Glutamatergic neuron (in vitro differentiated cells): ENCODE results near the gene ANKRD63. TPM values are rescaled to one million over a fixed set of nuclear protein-coding genes. Genes with fewer than 3 reads are reported as not detected.

ENCODE experiments used
- DNase-seq: peaks from one replicate; pipeline ENCODE4 v3.0.0; 2022
- H3K27ac Mint-ChIP-seq: one replicate; pipeline ENCODE4 v1.8.0; 2020; ENCODE audit warnings: mild to moderate bottlenecking, mixed read lengths, inconsistent platforms; ENCODE audit not compliant: unreplicated experiment
- H3K27me3 Mint-ChIP-seq: one replicate; pipeline ENCODE4 v1.8.0; 2020; ENCODE audit warnings: mild to moderate bottlenecking, moderate library complexity, mixed read lengths, inconsistent platforms; ENCODE audit not compliant: unreplicated experiment
- H3K36me3 Mint-ChIP-seq: one replicate; pipeline ENCODE4 v1.8.0; 2020; ENCODE audit warnings: mild to moderate bottlenecking, mixed read lengths, inconsistent platforms; ENCODE audit not compliant: unreplicated experiment
- H3K4me1 Mint-ChIP-seq: one replicate; pipeline ENCODE4 v1.8.0; 2020; ENCODE audit warnings: mild to moderate bottlenecking, low read depth, mixed read lengths, inconsistent platforms; ENCODE audit not compliant: unreplicated experiment
- H3K4me3 Mint-ChIP-seq: one replicate; pipeline ENCODE4 v1.8.0; 2020; ENCODE audit warnings: mild to moderate bottlenecking, mixed read lengths, inconsistent platforms; ENCODE audit not compliant: unreplicated experiment
- H3K9me3 Mint-ChIP-seq: one replicate; pipeline ENCODE4 v1.8.0; 2020; ENCODE audit warnings: mild to moderate bottlenecking, moderate library complexity, mixed read lengths, inconsistent platforms; ENCODE audit not compliant: unreplicated experiment
- CTCF ChIP-seq: fragments of 200-600 bp; sonication (generic); IDR thresholded peaks from one replicate; pipeline ENCODE4 v1.5.0; 2021; ENCODE audit not compliant: partially characterized antibody, unreplicated experiment
- total RNA-seq: library from RNA; stranded (reverse); fragmentation: NEBNext Ultra II Directional; extraction: Animal tissue kit (Norgen Biotek cat#: 25700); gene quantifications from one replicate; pipeline ENCODE4 v1.2.1, GENCODE V29; 2021; ENCODE audit not compliant: unreplicated experiment

ANKRD63 gene
- total RNA-seq, 1 donor from 2014 or later, result not detected

- Mint-ChIP-seq H3K27me3 (peaks cover 10% of the 10 kb centered on the region), H3K4me3 (no peak overlapping the region), H3K27ac (no peak overlapping the region), H3K9me3 (peaks cover 6% of the 10 kb centered on the region), H3K36me3 (peaks cover 8% of the 10 kb centered on the region), H3K4me1 (peaks cover 2% of the 10 kb centered on the region)
- no peak for TF ChIP-seq CTCF
- DNase-seq, result no peak
These were observed 13.2 kb upstream of the ANKRD63 start for GRCh38 chr15:40295877-40296560.

- peaks cover 12% of the 10 kb centered on the region for H3K27me3 Mint-ChIP-seq
- peaks cover 3% of the 10 kb centered on the region for H3K4me1 Mint-ChIP-seq
- peaks cover 8% of the 10 kb centered on the region for H3K36me3 Mint-ChIP-seq
- no peak overlapping the region for H3K27ac Mint-ChIP-seq
- peaks cover 6% of the 10 kb centered on the region for H3K9me3 Mint-ChIP-seq
- no peak overlapping the region for H3K4me3 Mint-ChIP-seq
- no peak for DNase-seq
- TF ChIP-seq CTCF, result no peak
These were observed 12.4 kb upstream of the ANKRD63 start for GRCh38 chr15:40295297-40295696.

DNA sequence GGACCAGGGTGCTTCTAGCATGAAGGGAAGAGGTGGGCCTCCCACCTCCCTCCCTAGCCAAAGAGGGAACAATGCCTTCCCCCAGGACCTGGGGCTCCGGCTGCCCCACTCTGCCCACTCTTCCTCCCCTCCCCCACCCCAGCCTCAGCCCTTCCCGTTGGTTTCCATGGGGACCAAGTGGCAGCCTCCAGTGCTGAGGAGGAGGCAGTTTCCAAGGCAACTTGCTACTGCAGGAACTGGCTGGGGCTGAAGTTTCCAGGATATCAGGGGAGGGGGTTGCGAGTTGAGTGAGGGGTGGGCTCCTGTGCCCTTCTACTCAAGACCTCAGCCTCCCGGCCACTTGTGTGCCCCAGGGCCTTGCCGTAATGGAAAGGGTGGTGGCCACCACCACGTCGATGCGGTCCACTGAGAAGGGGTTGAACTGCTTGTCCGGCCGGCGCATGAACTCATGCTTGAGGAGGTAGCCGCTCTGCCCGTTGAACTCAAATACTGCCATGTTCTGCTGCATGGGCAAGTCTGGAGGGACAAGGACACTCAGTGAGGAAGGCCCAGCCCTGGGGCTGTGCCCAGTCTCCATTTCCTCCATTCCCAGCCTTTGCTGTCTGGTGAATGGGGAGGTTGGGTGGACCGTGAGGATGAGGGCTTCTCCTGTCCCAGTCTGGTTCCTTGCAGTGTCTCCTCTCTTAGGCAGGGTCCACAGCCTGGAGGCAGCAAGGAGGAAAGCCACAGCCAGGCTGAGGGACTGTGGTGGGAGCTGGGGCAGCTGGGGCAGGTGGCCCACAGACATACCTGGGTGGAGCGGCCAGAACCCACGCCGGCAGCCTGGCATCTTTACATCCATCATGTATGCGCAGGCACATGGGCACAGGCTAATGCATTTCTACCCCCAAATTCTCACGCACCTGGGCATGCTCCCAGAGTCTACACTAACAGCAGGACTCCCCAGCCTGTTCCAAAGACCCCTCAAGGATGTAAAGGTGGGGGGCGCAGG lies 11.3 kb upstream of the ANKRD63 start:
- no peak for DNase-seq
- Mint-ChIP-seq H3K27me3 (peaks cover 18% of the 10 kb centered on the region), H3K36me3 (peaks cover 2% of the 10 kb centered on the region), H3K4me3 (no peak overlapping the region), H3K9me3 (peaks cover 5% of the 10 kb centered on the region), H3K27ac (no peak overlapping the region), H3K4me1 (peaks cover 3% of the 10 kb centered on the region)
- TF ChIP-seq CTCF, result no peak

GRCh38 chr15:40293006-40293405 lies 10.1 kb upstream of the ANKRD63 start:
- TF ChIP-seq CTCF, result no peak
- no peak for DNase-seq
- Mint-ChIP-seq H3K4me1 (peaks cover 3% of the 10 kb centered on the region), H3K27me3 (peaks cover 19% of the 10 kb centered on the region), H3K9me3 (peaks cover 7% of the 10 kb centered on the region), H3K4me3 (no peak overlapping the region), H3K36me3 (no peaks in the 10 kb centered on the region), H3K27ac (no peak overlapping the region)
